GM18508 (cell line): Measurements from ENCODE around the gene AEBP2.
"Not testable (repeated sequence)": the region's sequence is repeated elsewhere in the genome, so short reads cannot be mapped to it uniquely, and the experiment has no call there.

ENCODE experiments used
- ATAC-seq: cut with Tn5 transposase; IDR thresholded peaks from one replicate; pipeline ENCODE4 v1.9.1; 2021; ENCODE audit warnings: moderate number of reproducible peaks; ENCODE audit not compliant: insufficient read depth, unreplicated experiment

AEBP2 gene

GRCh38 chr12:19419086-19419485, 20.2 kb upstream of the AEBP2 start:
- ATAC-seq: no peak

DNA sequence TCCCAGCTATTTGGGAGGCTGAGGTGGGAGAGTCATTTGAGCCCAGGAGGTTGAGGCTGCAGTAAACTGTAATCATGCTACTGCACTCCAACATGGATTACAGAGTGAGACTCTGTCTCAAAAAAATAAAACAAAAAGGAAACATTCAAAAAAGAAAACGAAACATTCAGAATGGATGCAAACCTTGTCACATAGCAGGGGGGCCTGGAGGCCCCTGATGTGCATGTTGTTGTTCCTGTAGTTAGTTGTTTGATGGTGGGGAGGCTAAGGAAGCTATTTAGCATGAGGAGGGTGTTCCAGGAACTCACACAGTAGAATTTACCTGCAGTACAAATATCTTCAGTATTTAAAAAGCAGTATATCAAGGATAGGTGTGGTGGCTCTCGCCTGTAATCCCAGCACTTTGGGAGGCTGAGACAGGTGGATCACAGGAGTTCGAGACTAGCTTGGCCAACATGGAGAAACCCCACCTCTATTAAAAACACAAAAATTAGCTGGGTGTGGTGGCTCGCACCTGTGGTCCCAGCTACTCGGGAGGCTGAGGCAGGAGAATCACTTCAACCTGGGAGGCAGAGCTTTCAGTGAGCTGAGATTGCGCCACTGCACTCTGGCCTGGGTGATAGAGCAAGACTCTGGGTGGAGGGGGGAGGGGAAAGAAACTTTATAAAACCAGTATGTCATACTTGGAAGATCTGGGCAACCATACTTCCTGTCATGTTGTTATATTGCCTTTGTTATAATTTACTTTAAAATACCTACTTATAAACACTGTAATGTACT, 17.6 kb upstream of the AEBP2 start:
- no peak for ATAC-seq

- no peak for ATAC-seq
Observed at GRCh38 chr12:19423166-19423930, 15.9 kb upstream of the AEBP2 start.

DNA sequence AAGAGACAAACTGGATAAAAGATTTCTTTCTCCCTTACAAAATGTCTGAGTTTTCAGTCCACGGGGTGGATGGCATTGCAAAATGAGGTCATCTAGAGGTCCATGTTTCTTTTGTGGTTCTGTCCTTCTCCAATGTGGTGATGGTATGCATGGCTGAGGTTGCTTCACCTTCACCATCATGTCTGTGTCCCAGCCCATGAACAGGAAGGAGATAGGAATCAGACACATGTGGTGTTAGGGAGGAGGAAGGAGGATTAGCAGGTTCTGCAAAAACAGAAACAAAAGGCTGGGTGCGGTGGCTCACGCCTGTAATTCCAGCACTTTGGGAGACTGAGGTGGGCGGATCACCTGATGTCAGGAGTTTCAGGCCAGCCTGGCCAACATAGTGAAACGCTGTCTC, 11.0 kb upstream of the AEBP2 start:
- ATAC-seq: no peak

DNA sequence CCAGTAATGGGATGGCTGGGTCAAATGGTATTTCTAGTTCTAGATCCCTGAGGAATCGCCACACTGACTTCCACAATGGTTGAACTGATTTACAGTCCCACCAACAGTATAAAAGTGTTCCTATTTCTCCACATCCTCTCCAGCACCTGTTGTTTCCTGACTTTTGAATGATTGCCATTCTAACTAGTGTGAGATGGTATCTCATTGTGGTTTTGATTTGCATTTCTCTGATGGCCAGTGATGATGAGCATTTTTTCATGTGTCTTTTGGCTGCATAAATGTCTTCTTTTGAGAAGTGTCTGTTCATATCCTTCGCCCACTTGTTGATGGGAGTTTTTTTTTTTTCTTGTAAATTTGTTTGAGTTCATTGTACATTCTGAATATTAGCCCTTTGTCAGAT, 9.8 kb upstream of the AEBP2 start:
- ATAC-seq: not testable (repeated sequence)

- no peak for ATAC-seq
Observed at GRCh38 chr12:19430988-19431387, 8.3 kb upstream of the AEBP2 start.

DNA sequence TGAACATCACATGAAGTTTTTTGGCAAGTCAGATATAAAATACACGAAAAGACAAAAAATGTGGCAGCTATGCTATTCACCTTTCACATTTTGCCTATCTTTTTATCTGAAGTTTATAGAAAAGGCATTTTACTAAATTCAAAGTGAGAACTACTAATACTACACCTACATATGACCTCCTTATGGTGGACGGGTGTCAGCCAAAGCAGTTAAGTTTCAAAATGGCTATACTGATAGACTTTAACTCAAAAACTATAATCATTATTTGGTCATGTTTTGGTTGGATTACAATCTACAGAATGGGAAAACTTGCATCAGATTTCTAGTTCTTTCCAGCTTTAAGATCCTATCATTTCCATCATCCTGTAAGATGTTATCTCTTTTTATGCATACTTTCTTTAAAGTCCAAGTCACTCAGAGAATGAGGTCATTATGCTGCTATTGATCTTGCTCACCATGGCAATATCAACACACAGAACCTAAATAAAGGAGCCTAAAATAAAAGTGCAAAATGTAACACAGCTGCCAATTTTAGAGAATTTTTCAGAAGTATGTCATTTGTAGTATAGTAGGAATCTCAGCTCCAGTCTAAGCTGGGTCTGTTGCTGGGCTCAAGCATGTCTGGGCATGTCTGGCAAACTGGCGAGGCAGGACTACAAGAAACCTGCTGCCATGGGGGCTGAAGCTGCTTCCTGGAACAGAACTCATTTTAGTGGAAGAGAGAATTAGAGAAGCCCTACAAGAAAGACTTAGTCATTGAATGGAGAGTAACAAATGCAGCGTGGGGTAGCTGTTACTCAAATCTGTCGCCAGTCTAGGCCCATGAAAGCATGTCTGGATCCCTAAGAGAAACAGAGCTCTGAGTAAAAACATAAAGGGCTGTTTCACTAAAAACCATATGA, 7.6 kb upstream of the AEBP2 start:
- no peak for ATAC-seq

DNA sequence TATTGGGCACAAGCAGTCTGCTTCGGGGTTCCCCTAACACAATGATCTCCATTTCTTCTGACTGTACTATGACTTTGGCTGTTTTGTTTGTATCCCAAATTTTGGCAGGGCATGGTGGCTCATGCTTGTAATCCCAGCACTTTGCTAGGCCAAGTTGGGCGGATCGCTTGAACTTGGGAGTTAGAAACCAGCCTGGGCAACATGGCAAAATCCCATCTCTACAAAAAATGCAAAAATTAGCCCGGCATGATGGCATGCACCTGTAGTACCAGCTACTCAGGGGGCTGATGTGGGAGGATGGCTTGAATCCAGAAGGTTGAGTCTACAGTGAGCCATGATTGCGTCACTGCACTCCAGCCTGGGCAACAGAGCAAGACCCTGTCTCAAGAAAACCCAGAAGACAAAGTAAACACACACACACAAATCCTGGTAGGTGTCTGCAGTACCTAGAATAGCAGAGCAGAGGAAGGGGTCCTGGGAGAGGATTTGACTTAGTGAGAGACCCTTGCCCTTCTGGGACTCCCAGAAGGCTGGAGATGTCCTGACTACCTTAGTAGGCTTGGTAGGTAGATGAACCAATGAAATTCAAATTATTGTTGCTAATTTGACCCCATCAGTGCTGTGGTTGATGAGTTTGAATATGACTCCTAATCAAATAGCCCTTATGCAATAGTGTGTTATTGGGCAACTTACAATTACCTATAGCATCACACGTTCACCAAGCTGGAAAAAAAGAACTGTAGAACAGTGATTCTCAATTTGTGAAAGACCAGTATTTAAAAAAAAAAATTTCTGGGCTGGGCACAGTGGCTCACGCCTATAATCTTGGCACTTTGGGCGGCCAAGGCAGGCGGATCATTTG, 6.8 kb upstream of the AEBP2 start:
- ATAC-seq: no peak

DNA sequence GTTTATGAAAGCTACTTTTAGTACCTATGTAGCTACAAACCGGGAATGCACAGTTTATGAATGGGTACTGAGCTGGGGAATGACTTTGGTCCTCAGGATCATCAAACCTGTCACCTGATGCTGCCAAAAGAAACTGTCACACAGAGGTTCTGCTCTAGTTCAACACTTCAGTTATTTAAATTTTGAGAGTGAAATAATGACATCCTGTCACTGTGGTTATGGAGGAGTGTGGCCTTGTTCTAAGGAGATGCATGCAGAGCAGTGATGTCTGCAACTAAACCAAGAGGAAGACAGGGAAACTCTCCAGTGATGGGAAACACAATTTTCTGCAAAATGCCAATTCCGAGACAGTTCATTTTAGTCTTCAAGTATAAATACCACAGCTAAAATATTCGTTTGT, 4.8 kb upstream of the AEBP2 start:
- no peak for ATAC-seq

DNA sequence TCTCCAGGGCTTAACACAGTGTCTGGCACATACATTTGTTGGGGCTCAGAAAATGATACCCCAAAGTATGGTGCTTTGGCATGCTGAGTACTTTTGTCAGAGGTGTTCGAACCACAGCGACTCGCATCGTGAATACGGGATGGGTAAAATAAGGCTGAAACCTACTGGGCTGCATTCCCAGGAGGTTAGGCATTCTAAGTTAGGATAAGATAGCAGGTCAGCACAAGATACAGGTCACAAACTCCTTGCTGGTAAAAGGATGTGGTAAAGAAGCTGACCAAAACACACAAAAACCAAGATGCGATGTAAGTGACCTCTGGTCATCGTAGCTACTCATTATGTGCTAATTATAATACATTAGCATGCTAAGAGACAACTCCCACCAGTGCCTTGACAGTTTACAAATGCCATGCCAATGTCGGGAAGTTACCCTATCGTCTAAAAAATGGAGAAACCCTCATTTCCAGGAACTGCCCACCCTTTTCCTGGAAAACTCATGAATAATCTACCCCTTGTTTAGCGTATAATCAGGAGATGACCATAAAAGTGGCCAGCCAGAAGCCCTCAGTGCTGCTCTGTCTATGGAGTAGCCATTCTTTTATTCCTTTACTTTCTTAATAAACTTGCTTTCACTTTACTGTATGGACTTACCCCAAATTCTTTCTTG, 3.3 kb upstream of the AEBP2 start:
- ATAC-seq: no peak

- no peak for ATAC-seq
Observed at GRCh38 chr12:19436931-19437330, 2.4 kb upstream of the AEBP2 start.

DNA sequence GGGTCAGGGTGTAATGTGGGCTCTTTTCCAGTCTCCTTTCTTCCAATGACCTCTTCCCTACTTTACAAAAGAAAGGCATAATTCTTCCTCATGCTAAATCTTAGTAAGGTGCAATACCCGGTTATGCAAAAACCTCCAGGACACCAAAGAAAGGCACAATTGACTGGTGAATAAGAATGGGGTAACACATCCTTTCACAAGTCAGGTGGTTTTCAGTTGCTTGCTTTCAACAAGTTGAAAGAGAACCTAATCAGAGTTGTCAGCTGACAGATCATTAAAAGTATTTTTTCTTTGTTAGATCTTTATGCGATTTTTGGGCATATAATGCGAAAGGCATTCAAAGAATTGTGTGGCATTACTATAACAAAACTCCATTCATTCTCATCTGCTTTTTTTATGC, 1.3 kb upstream of the AEBP2 start:
- no peak for ATAC-seq

DNA sequence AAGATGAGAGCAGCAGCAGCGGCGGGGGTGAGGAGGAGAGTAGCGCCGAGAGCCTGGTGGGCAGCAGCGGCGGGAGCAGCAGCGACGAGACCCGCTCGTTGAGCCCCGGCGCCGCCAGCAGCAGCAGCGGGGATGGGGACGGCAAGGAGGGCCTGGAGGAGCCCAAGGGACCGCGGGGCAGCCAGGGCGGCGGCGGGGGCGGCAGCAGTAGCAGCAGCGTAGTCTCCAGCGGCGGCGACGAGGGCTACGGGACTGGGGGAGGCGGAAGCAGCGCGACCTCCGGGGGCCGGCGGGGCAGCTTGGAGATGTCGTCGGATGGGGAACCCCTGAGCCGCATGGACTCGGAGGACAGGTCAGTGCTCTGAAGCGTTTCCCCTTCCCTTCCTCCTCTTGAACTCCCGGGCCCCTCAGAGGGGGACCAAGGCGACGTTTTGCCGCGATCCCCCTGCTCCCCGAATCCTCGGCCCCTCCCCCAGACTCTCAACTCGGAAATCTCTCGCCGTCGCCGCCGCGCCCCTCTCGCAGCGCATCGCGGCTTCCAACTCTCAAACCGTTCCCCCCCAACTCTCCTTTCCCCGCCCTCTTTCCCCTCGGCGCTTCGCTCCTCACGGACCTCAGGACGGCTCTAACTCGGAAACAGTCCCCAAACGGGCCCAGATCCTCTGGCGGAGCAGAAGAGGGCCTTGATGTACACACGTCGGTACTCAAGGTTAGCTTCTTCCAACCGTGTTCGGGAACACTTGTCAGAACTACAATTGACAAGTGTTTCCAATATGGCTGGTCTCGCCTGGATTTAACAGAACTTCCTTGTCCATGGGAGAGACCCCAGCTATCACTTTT, 947 bp downstream of the AEBP2 start:
- no peak for ATAC-seq

DNA sequence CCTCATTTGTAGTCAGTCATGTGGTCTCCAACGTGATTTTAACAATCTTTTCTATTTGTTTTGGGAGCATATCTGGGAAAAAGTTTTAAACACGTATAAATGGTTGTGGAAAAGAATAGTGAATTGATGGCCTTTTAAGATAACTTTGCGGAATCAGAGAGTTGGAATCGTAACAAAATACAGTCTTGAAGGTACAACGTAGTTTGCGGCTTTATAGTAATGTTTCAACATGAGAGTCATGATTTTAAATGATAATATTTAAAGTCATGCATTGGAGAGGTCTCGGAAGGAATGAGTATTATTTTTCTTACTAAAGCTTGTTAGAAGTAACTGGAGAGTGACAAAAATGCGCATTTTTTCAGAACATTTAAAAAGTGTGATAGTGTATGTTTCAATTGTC, 1.6 kb downstream of the AEBP2 start:
- no peak for ATAC-seq

GRCh38 chr12:19443585-19443984, 4.3 kb downstream of the AEBP2 start:
- no peak for ATAC-seq

GRCh38 chr12:19444097-19444496, 4.8 kb downstream of the AEBP2 start:
- no peak for ATAC-seq

- ATAC-seq: no peak
Observed at GRCh38 chr12:19447386-19447785, 8.1 kb downstream of the AEBP2 start.

DNA sequence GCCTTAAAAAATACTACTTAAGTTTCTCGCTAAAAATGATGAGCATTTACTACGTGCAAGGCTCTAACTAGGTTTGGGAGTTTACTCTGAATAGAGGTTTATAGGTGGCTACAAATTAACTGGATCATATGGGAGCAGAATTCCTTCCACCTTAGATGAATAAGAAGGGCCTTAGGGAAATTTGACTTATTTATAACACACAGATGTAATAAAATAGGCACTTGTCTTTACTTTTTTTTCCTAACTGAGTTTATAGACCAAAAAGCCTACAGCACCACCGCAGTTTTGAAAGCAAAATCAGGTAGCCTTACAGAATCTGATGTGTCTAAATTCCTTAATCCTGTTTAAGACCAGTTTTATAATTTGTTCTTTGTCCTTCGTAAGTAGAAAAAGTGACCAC, 10.5 kb downstream of the AEBP2 start:
- ATAC-seq: no peak

GRCh38 chr12:19450362-19450761, 11.1 kb downstream of the AEBP2 start:
- ATAC-seq: no peak
